ENCODE data around the gene RNF166. TPM values are rescaled to one million over a fixed set of nuclear protein-coding genes. Genes with fewer than 3 reads are reported as not detected.

The RNF166 gene
- total RNA-seq, 1 donor from 2014 or later = 31.3 TPM

DNA sequence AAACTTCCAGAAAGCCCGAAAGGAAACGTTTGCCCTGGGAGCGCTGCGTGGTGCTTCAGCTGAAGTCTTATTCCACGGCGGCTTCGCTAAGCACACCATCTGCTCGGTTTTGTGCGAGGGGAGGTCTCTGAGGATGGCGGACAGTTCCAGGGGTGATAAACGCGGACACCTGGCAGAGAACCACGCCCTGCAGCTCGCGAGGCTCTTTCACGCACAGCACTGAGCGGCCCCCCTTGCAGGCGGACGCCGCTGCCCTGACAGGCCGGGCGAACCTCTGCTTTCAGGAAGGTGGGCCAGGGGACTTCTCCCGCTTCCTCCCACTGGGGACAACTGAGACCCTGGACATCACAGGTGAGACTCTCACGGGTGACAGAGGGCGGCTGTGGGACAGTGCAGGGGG lies 47.0 kb downstream of the RNF166 start:
- peak overlapping the region; percentile 62 for H3K27ac Mint-ChIP-seq (ENCODE audit: unreplicated experiment)
- H3K27me3 Mint-ChIP-seq (ENCODE audit: low read depth) = no peaks in the 10 kb centered on the region
- no peak for DNase-seq (ENCODE audit: low read depth, low spot score)
- peak overlapping the region; percentile 31 for H3K4me3 Mint-ChIP-seq
- peaks cover 15% of the 10 kb centered on the region for H3K4me1 Mint-ChIP-seq
- no peaks in the 10 kb centered on the region for H3K36me3 Mint-ChIP-seq (ENCODE audit: low read depth)
- TF ChIP-seq, protein P1, sequence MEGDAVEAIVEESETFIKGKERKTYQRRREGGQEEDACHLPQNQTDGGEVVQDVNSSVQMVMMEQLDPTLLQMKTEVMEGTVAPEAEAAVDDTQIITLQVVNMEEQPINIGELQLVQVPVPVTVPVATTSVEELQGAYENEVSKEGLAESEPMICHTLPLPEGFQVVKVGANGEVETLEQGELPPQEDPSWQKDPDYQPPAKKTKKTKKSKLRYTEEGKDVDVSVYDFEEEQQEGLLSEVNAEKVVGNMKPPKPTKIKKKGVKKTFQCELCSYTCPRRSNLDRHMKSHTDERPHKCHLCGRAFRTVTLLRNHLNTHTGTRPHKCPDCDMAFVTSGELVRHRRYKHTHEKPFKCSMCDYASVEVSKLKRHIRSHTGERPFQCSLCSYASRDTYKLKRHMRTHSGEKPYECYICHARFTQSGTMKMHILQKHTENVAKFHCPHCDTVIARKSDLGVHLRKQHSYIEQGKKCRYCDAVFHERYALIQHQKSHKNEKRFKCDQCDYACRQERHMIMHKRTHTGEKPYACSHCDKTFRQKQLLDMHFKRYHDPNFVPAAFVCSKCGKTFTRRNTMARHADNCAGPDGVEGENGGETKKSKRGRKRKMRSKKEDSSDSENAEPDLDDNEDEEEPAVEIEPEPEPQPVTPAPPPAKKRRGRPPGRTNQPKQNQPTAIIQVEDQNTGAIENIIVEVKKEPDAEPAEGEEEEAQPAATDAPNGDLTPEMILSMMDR (conservative IDR thresholded peaks at IDR 0.05) = no peak
- H3K9me3 Mint-ChIP-seq = no peaks in the 10 kb centered on the region

DNA sequence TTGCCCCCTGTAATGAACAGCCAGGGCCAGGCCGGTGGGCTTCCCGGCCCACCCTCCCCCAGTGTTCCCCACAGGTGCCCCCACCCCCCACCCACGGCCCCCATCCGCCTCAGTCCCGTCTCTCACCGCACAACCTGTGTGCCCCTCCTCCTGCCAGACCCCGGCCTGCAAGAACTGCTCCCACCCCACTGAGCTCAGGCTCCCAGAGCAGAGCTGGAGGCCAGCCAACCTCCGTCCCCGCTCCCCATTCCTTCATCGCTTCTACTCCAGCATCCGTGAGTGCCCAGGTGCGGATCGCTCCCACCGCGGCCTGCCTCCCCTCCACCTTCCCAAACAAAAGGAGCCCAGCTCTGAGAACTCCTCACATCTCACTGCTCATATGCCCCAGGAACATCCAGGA lies 47.5 kb downstream of the RNF166 start:
- no peak for DNase-seq (ENCODE audit: low read depth, low spot score)
- TF ChIP-seq, protein P1 (conservative IDR thresholded peaks at IDR 0.05) = no peak
- Mint-ChIP-seq H3K4me3 (peak overlapping the region; percentile 31), H3K27ac (ENCODE audit: unreplicated experiment) (peak overlapping the region; percentile 62), H3K9me3 (no peaks in the 10 kb centered on the region), H3K4me1 (peaks cover 12% of the 10 kb centered on the region), H3K27me3 (ENCODE audit: low read depth) (no peaks in the 10 kb centered on the region), H3K36me3 (ENCODE audit: low read depth) (no peaks in the 10 kb centered on the region)

- no peak overlapping the region for H3K4me3 Mint-ChIP-seq
Measured at GRCh38 chr16:88657371-88657770, 48.8 kb downstream of the RNF166 start.

GRCh38 chr16:88656291-88656980 lies 49.8 kb downstream of the RNF166 start:
- DNase-seq (ENCODE audit: low read depth, low spot score) = no peak
- Mint-ChIP-seq H3K27me3 (ENCODE audit: low read depth) (no peaks in the 10 kb centered on the region), H3K9me3 (no peaks in the 10 kb centered on the region), H3K4me3 (no peak overlapping the region), H3K27ac (ENCODE audit: unreplicated experiment) (no peak overlapping the region), H3K4me1 (peaks cover 7% of the 10 kb centered on the region), H3K36me3 (ENCODE audit: low read depth) (no peaks in the 10 kb centered on the region)
- TF ChIP-seq, protein P1 (conservative IDR thresholded peaks at IDR 0.05) = no peak

More at GRCh38 chr16:88657371-88657770, 48.8 kb downstream of the RNF166 start:
- TF ChIP-seq, protein P1 (conservative IDR thresholded peaks at IDR 0.05) = no peak
- Mint-ChIP-seq H3K27me3 (ENCODE audit: low read depth) (no peaks in the 10 kb centered on the region), H3K4me1 (peaks cover 12% of the 10 kb centered on the region), H3K9me3 (no peaks in the 10 kb centered on the region), H3K36me3 (ENCODE audit: low read depth) (no peaks in the 10 kb centered on the region), H3K27ac (ENCODE audit: unreplicated experiment) (no peak overlapping the region)
- DNase-seq (ENCODE audit: low read depth, low spot score) = no peak

DNA sequence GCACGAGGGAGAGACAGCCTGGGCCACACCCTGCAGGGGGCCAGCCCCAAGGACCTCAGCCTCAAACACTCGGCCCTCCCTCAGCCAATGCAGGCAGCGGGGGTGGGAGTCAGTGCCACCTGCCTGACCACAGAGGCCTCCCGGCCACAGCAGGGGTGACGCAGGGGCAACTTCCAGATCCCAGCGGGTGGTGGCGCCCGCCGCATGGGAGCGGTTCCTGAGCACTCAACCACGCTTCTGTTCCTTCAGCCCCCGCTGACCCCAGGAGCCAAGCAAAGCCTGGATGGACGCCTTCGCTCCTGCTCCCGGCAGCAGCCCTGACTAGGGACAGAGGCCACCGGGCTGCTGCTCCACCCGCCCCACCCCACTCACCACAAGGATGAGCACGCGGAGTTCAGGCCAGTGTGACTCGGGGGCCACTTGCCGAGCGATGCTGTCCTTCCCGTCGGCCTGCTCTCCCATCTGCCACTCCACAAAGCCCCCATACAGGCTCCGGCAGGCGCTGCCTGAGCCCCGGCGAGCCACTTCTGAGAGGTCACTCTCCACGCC lies 50.4 kb downstream of the RNF166 start:
- Mint-ChIP-seq H3K27me3 (ENCODE audit: low read depth) (no peaks in the 10 kb centered on the region), H3K9me3 (no peaks in the 10 kb centered on the region), H3K27ac (ENCODE audit: unreplicated experiment) (no peak overlapping the region), H3K36me3 (ENCODE audit: low read depth) (no peaks in the 10 kb centered on the region), H3K4me1 (peaks cover 6% of the 10 kb centered on the region), H3K4me3 (no peak overlapping the region)
- TF ChIP-seq, protein P1 (conservative IDR thresholded peaks at IDR 0.05) = no peak
- DNase-seq (ENCODE audit: low read depth, low spot score) = no peak
